GM23338 (cell line): ENCODE data around the gene PPP2R5D. TPM values are rescaled to one million over a fixed set of nuclear protein-coding genes. Genes with fewer than 3 reads are reported as not detected.

Experiments used
- ATAC-seq: fragments of 200-7000 bp; cut with Tn5 transposase; 3 replicates; pipeline ENCODE4 v1.9.1; 2020
- DNase-seq: peaks from one replicate; pipeline ENCODE4 v3.0.0-alpha.2; 2015; ENCODE audit warnings: low spot score
- H2AFZ ChIP-seq: fragments of 200-600 bp; sonication (generic); 2 replicates; pipeline ENCODE4 v1.8.0; 2016; ENCODE audit warnings: antibody characterized with exemption, mild to moderate bottlenecking, moderate library complexity
- H3F3A ChIP-seq: fragments of 200-600 bp; sonication (generic); replicated peaks from 2 replicates; pipeline ENCODE4 v1.8.0; 2017; ENCODE audit warnings: antibody characterized with exemption, mixed run types, low read depth
- H3K27ac ChIP-seq: fragments of 200-600 bp; sonication (generic); 2 replicates; pipeline ENCODE4 v1.6.1; 2016; ENCODE audit warnings: low read depth
- H3K27me3 ChIP-seq: fragments of 200-600 bp; sonication (generic); 2 replicates; pipeline ENCODE4 v1.8.0; 2016; ENCODE audit warnings: mild to moderate bottlenecking, mixed run types, moderate library complexity; ENCODE audit not compliant: insufficient read depth
- H3K36me3 ChIP-seq: fragments of 200-600 bp; sonication (generic); 2 replicates; pipeline ENCODE4 v1.8.0; 2016; ENCODE audit warnings: mild to moderate bottlenecking; ENCODE audit not compliant: insufficient read depth
- H3K4me1 ChIP-seq: fragments of 200-600 bp; sonication (generic); 2 replicates; pipeline ENCODE4 v1.8.0; 2016; ENCODE audit warnings: mild to moderate bottlenecking, moderate library complexity; ENCODE audit not compliant: insufficient read depth
- H3K4me2 ChIP-seq: fragments of 200-600 bp; sonication (generic); 2 replicates; pipeline ENCODE4 v1.7.1; 2017; ENCODE audit warnings: mixed run types
- H3K4me3 ChIP-seq: fragments of 200-600 bp; sonication (generic); 2 replicates; pipeline ENCODE4 v1.6.1; 2016; ENCODE audit warnings: mixed run types
- H3K79me2 ChIP-seq: fragments of 200-600 bp; sonication (generic); replicated peaks from 2 replicates; pipeline ENCODE4 v1.8.0; 2017; ENCODE audit warnings: mild to moderate bottlenecking; ENCODE audit not compliant: insufficient read depth
- H3K9me2 ChIP-seq: fragments of 200-600 bp; sonication (generic); 2 replicates; pipeline ENCODE4 v1.8.0; 2017; ENCODE audit not compliant: insufficient read depth
- H4K20me1 ChIP-seq: fragments of 200-600 bp; sonication (generic); replicated peaks from 2 replicates; pipeline ENCODE4 v1.8.0; 2017; ENCODE audit warnings: mild to moderate bottlenecking; ENCODE audit not compliant: insufficient read depth
- H3K27ac Mint-ChIP-seq: 2 replicates; pipeline ENCODE4 v1.8.0; 2020; ENCODE audit warnings: inconsistent platforms, mild to moderate bottlenecking, moderate library complexity, mixed read lengths
- H3K27me3 Mint-ChIP-seq: 3 replicates; pipeline ENCODE4 v1.8.0; 2022; ENCODE audit warnings: low read depth, mild to moderate bottlenecking, moderate library complexity, mixed read lengths, inconsistent platforms; ENCODE audit not compliant: insufficient read depth, poor library complexity
- H3K36me3 Mint-ChIP-seq: 3 replicates; pipeline ENCODE4 v1.8.0; 2021; ENCODE audit warnings: low read depth, mild to moderate bottlenecking, inconsistent platforms, moderate library complexity, mixed read lengths
- H3K4me1 Mint-ChIP-seq: 3 replicates; pipeline ENCODE4 v1.8.0; 2020; ENCODE audit warnings: mild to moderate bottlenecking, inconsistent platforms, mixed read lengths
- H3K4me3 Mint-ChIP-seq: 3 replicates; pipeline ENCODE4 v1.8.0; 2021; ENCODE audit warnings: moderate library complexity, mild to moderate bottlenecking, inconsistent platforms, mixed read lengths
- H3K9me3 Mint-ChIP-seq: 3 replicates; pipeline ENCODE4 v1.8.0; 2020; ENCODE audit warnings: moderate library complexity, mild to moderate bottlenecking, inconsistent platforms, mixed read lengths
- CREB1 ChIP-seq: fragments of 250-450 bp; sonication (Bioruptor Pico); IDR thresholded peaks from 2 replicates; pipeline ENCODE4 v1.5.0; 2020; ENCODE audit warnings: low read depth, mild to moderate bottlenecking, moderate library complexity
- EZH2phosphoT487 ChIP-seq: fragments of 200-600 bp; sonication (generic); IDR thresholded peaks from one replicate; pipeline ENCODE4 v1.8.1; 2018; ENCODE audit warnings: antibody characterized with exemption; ENCODE audit not compliant: unreplicated experiment
- NANOG ChIP-seq: IDR thresholded peaks from 2 replicates; pipeline ENCODE4 v1.6.1; 2016; ENCODE audit warnings: antibody characterized with exemption, borderline replicate concordance
- POLR2AphosphoS5 ChIP-seq: IDR thresholded peaks from 2 replicates; pipeline ENCODE4 v1.6.1; 2016; ENCODE audit warnings: antibody characterized with exemption, low read depth
- STAT1 ChIP-seq: IDR thresholded peaks from one replicate; pipeline ENCODE4 v1.6.1; 2016; ENCODE audit warnings: antibody characterized with exemption; ENCODE audit not compliant: unreplicated experiment
- ZNF114 ChIP-seq: fragments of 250-450 bp; sonication (Bioruptor Pico); IDR thresholded peaks from 2 replicates; pipeline ENCODE4 v1.5.0; 2020; ENCODE audit warnings: mild to moderate bottlenecking, moderate library complexity
- ZNF331 ChIP-seq: fragments of 250-450 bp; sonication (Bioruptor Pico); IDR thresholded peaks from 2 replicates; pipeline ENCODE4 v1.5.0; 2020; ENCODE audit warnings: low read depth, mild to moderate bottlenecking, moderate library complexity
- ZNF462 ChIP-seq: fragments of 250-450 bp; sonication (Bioruptor Pico); IDR thresholded peaks from 2 replicates; pipeline ENCODE4 v1.5.0; 2020; ENCODE audit warnings: mild to moderate bottlenecking, moderate library complexity
- polyA plus RNA-seq: library from polyadenylated mRNA; unstranded; fragments of >200 nt; fragmentation: Nextera tagmentation; extraction: Ambion mirVana; gene quantifications from 2 replicates; pipeline ENCODE4 v1.2.1, GENCODE V29; 2016
- total RNA-seq: library from RNA; depleted of rRNA; stranded (reverse); fragments of >200 nt; shearing (Covaris generic); gene quantifications from 2 replicates; pipeline ENCODE4 v1.2.3, GENCODE V29; 2014
- TF ChIP-seq, protein P1 (sequence below): IDR thresholded peaks from one replicate; pipeline ENCODE4 v1.6.1; 2018; ENCODE audit warnings: antibody characterized with exemption; ENCODE audit not compliant: unreplicated experiment
- TF ChIP-seq, protein P2 (sequence below): IDR thresholded peaks from 2 replicates; pipeline ENCODE4 v1.6.1; 2016; ENCODE audit warnings: antibody characterized with exemption
- TF ChIP-seq, protein P3 (sequence below), 2 experiments: fragments of 200-600 bp in 1 of 2; sonication (generic) in 1 of 2; conservative IDR thresholded peaks; 2 replicates each; pipeline versions ENCODE4 v1.5.1 to v1.6.1; 2016 to 2017; ENCODE audit warnings: antibody characterized with exemption in 2 of 2, low read depth in 2 of 2, mild to moderate bottlenecking in 2 of 2, moderate library complexity in 1 of 2

The PPP2R5D gene
- total and polyA plus RNA-seq, 2 experiments from 2014 or later = 20.0 to 55.3 TPM

- peaks cover 5% of the 10 kb centered on the region; the same call in 1 of the 2 replicates for H3K36me3 ChIP-seq
- no peak overlapping the region for H3K27ac ChIP-seq
- H3K9me2 ChIP-seq = no peaks in the 10 kb centered on the region
- H3K27ac Mint-ChIP-seq = peak overlapping the region; percentile 1; the same call in 1 of the 2 replicates
- H3F3A ChIP-seq = peaks cover 8% of the 10 kb centered on the region
- H3K36me3 Mint-ChIP-seq = peaks cover 15% of the 10 kb centered on the region
- H3K4me3 ChIP-seq = peak overlapping the region; percentile 100; the same call in 1 of the 2 replicates
- peaks cover 14% of the 10 kb centered on the region for H3K27me3 Mint-ChIP-seq
- H3K79me2 ChIP-seq = peaks cover 28% of the 10 kb centered on the region
- no peaks in the 10 kb centered on the region; the same call in 2 of the 3 replicates for H3K9me3 Mint-ChIP-seq
- peak overlapping the region; percentile 90 for H3K4me2 ChIP-seq
- peak overlapping the region; percentile 97 for H3K4me3 Mint-ChIP-seq
- DNase-seq = no peak
- no peak overlapping the region for H2AFZ ChIP-seq
- H3K4me1 ChIP-seq = peaks cover 9% of the 10 kb centered on the region
- peaks cover 20% of the 10 kb centered on the region for H3K4me1 Mint-ChIP-seq
- ATAC-seq = no peak
- H4K20me1 ChIP-seq = no peaks in the 10 kb centered on the region
- H3K27me3 ChIP-seq = no peaks in the 10 kb centered on the region
- TF ChIP-seq ZNF114 (CRISPR knock-in tag) (no peak), STAT1 (no peak), NANOG (no peak), EZH2phosphoT487 (no peak), ZNF331 (no peak), CREB1 (CRISPR knock-in tag) (no peak), ZNF462 (no peak), POLR2AphosphoS5 (no peak)
- TF ChIP-seq, protein P1, sequence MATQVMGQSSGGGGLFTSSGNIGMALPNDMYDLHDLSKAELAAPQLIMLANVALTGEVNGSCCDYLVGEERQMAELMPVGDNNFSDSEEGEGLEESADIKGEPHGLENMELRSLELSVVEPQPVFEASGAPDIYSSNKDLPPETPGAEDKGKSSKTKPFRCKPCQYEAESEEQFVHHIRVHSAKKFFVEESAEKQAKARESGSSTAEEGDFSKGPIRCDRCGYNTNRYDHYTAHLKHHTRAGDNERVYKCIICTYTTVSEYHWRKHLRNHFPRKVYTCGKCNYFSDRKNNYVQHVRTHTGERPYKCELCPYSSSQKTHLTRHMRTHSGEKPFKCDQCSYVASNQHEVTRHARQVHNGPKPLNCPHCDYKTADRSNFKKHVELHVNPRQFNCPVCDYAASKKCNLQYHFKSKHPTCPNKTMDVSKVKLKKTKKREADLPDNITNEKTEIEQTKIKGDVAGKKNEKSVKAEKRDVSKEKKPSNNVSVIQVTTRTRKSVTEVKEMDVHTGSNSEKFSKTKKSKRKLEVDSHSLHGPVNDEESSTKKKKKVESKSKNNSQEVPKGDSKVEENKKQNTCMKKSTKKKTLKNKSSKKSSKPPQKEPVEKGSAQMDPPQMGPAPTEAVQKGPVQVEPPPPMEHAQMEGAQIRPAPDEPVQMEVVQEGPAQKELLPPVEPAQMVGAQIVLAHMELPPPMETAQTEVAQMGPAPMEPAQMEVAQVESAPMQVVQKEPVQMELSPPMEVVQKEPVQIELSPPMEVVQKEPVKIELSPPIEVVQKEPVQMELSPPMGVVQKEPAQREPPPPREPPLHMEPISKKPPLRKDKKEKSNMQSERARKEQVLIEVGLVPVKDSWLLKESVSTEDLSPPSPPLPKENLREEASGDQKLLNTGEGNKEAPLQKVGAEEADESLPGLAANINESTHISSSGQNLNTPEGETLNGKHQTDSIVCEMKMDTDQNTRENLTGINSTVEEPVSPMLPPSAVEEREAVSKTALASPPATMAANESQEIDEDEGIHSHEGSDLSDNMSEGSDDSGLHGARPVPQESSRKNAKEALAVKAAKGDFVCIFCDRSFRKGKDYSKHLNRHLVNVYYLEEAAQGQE = no peak
- TF ChIP-seq, protein P2, sequence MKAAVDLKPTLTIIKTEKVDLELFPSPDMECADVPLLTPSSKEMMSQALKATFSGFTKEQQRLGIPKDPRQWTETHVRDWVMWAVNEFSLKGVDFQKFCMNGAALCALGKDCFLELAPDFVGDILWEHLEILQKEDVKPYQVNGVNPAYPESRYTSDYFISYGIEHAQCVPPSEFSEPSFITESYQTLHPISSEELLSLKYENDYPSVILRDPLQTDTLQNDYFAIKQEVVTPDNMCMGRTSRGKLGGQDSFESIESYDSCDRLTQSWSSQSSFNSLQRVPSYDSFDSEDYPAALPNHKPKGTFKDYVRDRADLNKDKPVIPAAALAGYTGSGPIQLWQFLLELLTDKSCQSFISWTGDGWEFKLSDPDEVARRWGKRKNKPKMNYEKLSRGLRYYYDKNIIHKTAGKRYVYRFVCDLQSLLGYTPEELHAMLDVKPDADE = no peak
- TF ChIP-seq, protein P3, sequence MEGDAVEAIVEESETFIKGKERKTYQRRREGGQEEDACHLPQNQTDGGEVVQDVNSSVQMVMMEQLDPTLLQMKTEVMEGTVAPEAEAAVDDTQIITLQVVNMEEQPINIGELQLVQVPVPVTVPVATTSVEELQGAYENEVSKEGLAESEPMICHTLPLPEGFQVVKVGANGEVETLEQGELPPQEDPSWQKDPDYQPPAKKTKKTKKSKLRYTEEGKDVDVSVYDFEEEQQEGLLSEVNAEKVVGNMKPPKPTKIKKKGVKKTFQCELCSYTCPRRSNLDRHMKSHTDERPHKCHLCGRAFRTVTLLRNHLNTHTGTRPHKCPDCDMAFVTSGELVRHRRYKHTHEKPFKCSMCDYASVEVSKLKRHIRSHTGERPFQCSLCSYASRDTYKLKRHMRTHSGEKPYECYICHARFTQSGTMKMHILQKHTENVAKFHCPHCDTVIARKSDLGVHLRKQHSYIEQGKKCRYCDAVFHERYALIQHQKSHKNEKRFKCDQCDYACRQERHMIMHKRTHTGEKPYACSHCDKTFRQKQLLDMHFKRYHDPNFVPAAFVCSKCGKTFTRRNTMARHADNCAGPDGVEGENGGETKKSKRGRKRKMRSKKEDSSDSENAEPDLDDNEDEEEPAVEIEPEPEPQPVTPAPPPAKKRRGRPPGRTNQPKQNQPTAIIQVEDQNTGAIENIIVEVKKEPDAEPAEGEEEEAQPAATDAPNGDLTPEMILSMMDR (conservative IDR thresholded peaks at IDR 0.05; ENCODE audit: low read depth in 2 of 2) = no peak
These were observed 76.6 kb downstream of the PPP2R5D start for GRCh38 chr6:43060755-43061633.
